Measurements from ENCODE around the gene RMDN2.
A peak's percentile ranks its signal among the peaks of the same experiment; 100 is the strongest.

Gene RMDN2

GRCh38 chr2:38045811-38046210, 120.7 kb downstream of the RMDN2 start:
- no peak for TF ChIP-seq MAX (IDR thresholded peaks at IDR 0.05; ENCODE audit: low read depth, low read length)
- TF ChIP-seq CTCF (IDR thresholded peaks at IDR 0.05; ENCODE audit: low read depth, low read length) = no peak
- no peak for TF ChIP-seq MYC (IDR thresholded peaks at IDR 0.05; ENCODE audit: low read depth, low read length)
- TF ChIP-seq POLR2A (IDR thresholded peaks at IDR 0.05; ENCODE audit: extremely low read depth, insufficient read length) = no peak
- DNase-seq (ENCODE audit: low read depth) = no peak
- H3K4me3 ChIP-seq (ENCODE audit: low read depth, low read length) = no peak overlapping the region

GRCh38 chr2:38056216-38056615, 131.1 kb downstream of the RMDN2 start:
- no peak for DNase-seq (ENCODE audit: low read depth)
- TF ChIP-seq POLR2A (IDR thresholded peaks at IDR 0.05; ENCODE audit: extremely low read depth, insufficient read length) (no peak), MYC (IDR thresholded peaks at IDR 0.05; ENCODE audit: low read depth, low read length) (no peak), CTCF (IDR thresholded peaks at IDR 0.05; ENCODE audit: low read depth, low read length) (no peak), MAX (IDR thresholded peaks at IDR 0.05; ENCODE audit: low read depth, low read length) (no peak)
- H3K4me3 ChIP-seq (ENCODE audit: low read depth, low read length) = no peak overlapping the region

- no peak overlapping the region for H3K4me3 ChIP-seq (ENCODE audit: low read depth, low read length)
- no peak for TF ChIP-seq MYC (IDR thresholded peaks at IDR 0.05; ENCODE audit: low read depth, low read length)
- TF ChIP-seq CTCF (IDR thresholded peaks at IDR 0.05; ENCODE audit: low read depth, low read length) = no peak
- TF ChIP-seq POLR2A (IDR thresholded peaks at IDR 0.05; ENCODE audit: extremely low read depth, insufficient read length) = no peak
- no peak for TF ChIP-seq MAX (IDR thresholded peaks at IDR 0.05; ENCODE audit: low read depth, low read length)
- DNase-seq (ENCODE audit: low read depth) = no peak
These were observed 132.7 kb downstream of the RMDN2 start for GRCh38 chr2:38057651-38058410.

GRCh38 chr2:38060236-38061018, 135.3 kb downstream of the RMDN2 start:
- no peak overlapping the region for H3K4me3 ChIP-seq (ENCODE audit: low read depth, low read length)
- DNase-seq (ENCODE audit: low read depth) = no peak
- TF ChIP-seq CTCF (IDR thresholded peaks at IDR 0.05; ENCODE audit: low read depth, low read length) (no peak), MYC (IDR thresholded peaks at IDR 0.05; ENCODE audit: low read depth, low read length) (no peak), POLR2A (IDR thresholded peaks at IDR 0.05; ENCODE audit: extremely low read depth, insufficient read length) (no peak), MAX (IDR thresholded peaks at IDR 0.05; ENCODE audit: low read depth, low read length) (no peak)

- no peak for TF ChIP-seq MAX (IDR thresholded peaks at IDR 0.05; ENCODE audit: low read depth, low read length)
- no peak for TF ChIP-seq CTCF (IDR thresholded peaks at IDR 0.05; ENCODE audit: low read depth, low read length)
- no peak for TF ChIP-seq MYC (IDR thresholded peaks at IDR 0.05; ENCODE audit: low read depth, low read length)
- no peak for TF ChIP-seq POLR2A (IDR thresholded peaks at IDR 0.05; ENCODE audit: extremely low read depth, insufficient read length)
- peak; percentile 24 for DNase-seq (ENCODE audit: low read depth)
- no peak overlapping the region for H3K4me3 ChIP-seq (ENCODE audit: low read depth, low read length)
These were observed 139.9 kb downstream of the RMDN2 start for GRCh38 chr2:38064801-38065501.

Data from NB4 (cell line).